ENCODE data around the gene DPAGT1. TPM values are rescaled to one million over a fixed set of nuclear protein-coding genes. Genes with fewer than 3 reads are reported as not detected.

Gene DPAGT1
- total and polyA plus RNA-seq, 2 of the 8 experiments (the other 6 are each of a cell fraction or from before 2014, with no cell fraction given), result 59.8 to 236 TPM

- no peak for TF ChIP-seq RXRA (IDR thresholded peaks at IDR 0.05; ENCODE audit: insufficient read depth, low read depth, low read length)
- no peak for TF ChIP-seq BCL11A (IDR thresholded peaks at IDR 0.05; ENCODE audit: low read depth in 2 of 2, low read length in 2 of 2)
- TF ChIP-seq SRF (IDR thresholded peaks at IDR 0.05; ENCODE audit: low read depth, low read length), result no peak
- TF ChIP-seq TAF7 (optimal IDR thresholded peaks at IDR 0.05; ENCODE audit: borderline replicate concordance, low read depth, low read length), result no peak
Measured at GRCh38 chr11:119120639-119121007, 19.0 kb upstream of the DPAGT1 start (continued).
